Smooth muscle cell (in vitro differentiated cells): ENCODE results near the gene RTN4RL1. TPM values are rescaled to one million over a fixed set of nuclear protein-coding genes. Genes with fewer than 3 reads are reported as not detected.

ENCODE experiments used
- DNase-seq: peaks from one replicate; lab custom pipeline; 2025; ENCODE audit not compliant: unreplicated experiment; lab: John Stamatoyannopoulos, UW
- H2AFZ ChIP-seq: fragments of 200-600 bp; sonication (generic); 2 replicates; pipeline ENCODE4 v1.6.0; 2016; ENCODE audit warnings: antibody characterized with exemption, low read depth, mild to moderate bottlenecking
- H3F3A ChIP-seq: fragments of 200-600 bp; sonication (generic); 2 replicates; pipeline ENCODE4 v1.6.0; 2017; ENCODE audit warnings: antibody characterized with exemption, low read depth
- H3K27ac ChIP-seq: fragments of 200-600 bp; sonication (generic); 2 replicates; pipeline ENCODE4 v1.5.1; 2016; ENCODE audit warnings: low read depth, mild to moderate bottlenecking
- H3K27me3 ChIP-seq: fragments of 200-600 bp; sonication (generic); 2 replicates; pipeline ENCODE4 v1.6.1; 2016; ENCODE audit warnings: low read depth, mild to moderate bottlenecking
- H3K36me3 ChIP-seq: fragments of 200-600 bp; sonication (generic); 2 replicates; pipeline ENCODE4 v1.5.1; 2016; ENCODE audit warnings: low read depth
- H3K4me1 ChIP-seq: fragments of 200-600 bp; sonication (generic); 2 replicates; pipeline ENCODE4 v1.5.1; 2016; ENCODE audit warnings: low read depth
- H3K4me2 ChIP-seq: fragments of 200-600 bp; sonication (generic); 2 replicates; pipeline ENCODE4 v1.6.0; 2016; ENCODE audit warnings: mild to moderate bottlenecking
- H3K4me3 ChIP-seq: fragments of 200-600 bp; sonication (generic); 2 replicates; pipeline ENCODE4 v1.5.1; 2016; ENCODE audit warnings: mild to moderate bottlenecking
- H3K79me2 ChIP-seq: fragments of 200-600 bp; sonication (generic); 2 replicates; pipeline ENCODE4 v1.6.0; 2016; ENCODE audit warnings: low read depth, mild to moderate bottlenecking
- H3K9ac ChIP-seq: fragments of 200-600 bp; sonication (generic); 2 replicates; pipeline ENCODE4 v1.6.0; 2016; ENCODE audit warnings: low read depth
- H3K9me3 ChIP-seq: fragments of 200-600 bp; sonication (generic); replicated peaks from 2 replicates; pipeline ENCODE4 v1.5.1; 2016; ENCODE audit warnings: low read depth
- H4K20me1 ChIP-seq: fragments of 200-600 bp; sonication (generic); 2 replicates; pipeline ENCODE4 v1.6.0; 2016; ENCODE audit warnings: low read depth
- WGBS: methylation state at CpG from one replicate; pipeline ENCODE4 v1.1.7; 2016; ENCODE audit warnings: low lambda C conversion rate; 5-methylcytosine and 5-hydroxymethylcytosine counted together
- polyA plus RNA-seq: library from polyadenylated mRNA; unstranded; fragments of >200 nt; fragmentation: Nextera tagmentation; extraction: Ambion mirVana; gene quantifications from 2 replicates; pipeline ENCODE4 v1.2.1, GENCODE V29; 2016
- total RNA-seq: library from RNA; depleted of rRNA; stranded (reverse); fragments of >200 nt; gene quantifications from 2 replicates; pipeline ENCODE4 v1.2.3, GENCODE V29; 2014
- TF ChIP-seq, protein P1 (sequence below): fragments of 200-600 bp; sonication (generic); IDR thresholded peaks from 2 replicates; pipeline ENCODE4 v1.5.1; 2017; ENCODE audit warnings: borderline replicate concordance, mild to moderate bottlenecking, antibody characterized with exemption; ENCODE audit not compliant: insufficient read depth, poor library complexity, severe bottlenecking

The RTN4RL1 gene
- total and polyA plus RNA-seq, 2 experiments from 2014 or later: not detected

GRCh38 chr17:1920948-1921351 lies 104.2 kb downstream of the RTN4RL1 start:
- TF ChIP-seq, protein P1, sequence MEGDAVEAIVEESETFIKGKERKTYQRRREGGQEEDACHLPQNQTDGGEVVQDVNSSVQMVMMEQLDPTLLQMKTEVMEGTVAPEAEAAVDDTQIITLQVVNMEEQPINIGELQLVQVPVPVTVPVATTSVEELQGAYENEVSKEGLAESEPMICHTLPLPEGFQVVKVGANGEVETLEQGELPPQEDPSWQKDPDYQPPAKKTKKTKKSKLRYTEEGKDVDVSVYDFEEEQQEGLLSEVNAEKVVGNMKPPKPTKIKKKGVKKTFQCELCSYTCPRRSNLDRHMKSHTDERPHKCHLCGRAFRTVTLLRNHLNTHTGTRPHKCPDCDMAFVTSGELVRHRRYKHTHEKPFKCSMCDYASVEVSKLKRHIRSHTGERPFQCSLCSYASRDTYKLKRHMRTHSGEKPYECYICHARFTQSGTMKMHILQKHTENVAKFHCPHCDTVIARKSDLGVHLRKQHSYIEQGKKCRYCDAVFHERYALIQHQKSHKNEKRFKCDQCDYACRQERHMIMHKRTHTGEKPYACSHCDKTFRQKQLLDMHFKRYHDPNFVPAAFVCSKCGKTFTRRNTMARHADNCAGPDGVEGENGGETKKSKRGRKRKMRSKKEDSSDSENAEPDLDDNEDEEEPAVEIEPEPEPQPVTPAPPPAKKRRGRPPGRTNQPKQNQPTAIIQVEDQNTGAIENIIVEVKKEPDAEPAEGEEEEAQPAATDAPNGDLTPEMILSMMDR: no peak

DNA sequence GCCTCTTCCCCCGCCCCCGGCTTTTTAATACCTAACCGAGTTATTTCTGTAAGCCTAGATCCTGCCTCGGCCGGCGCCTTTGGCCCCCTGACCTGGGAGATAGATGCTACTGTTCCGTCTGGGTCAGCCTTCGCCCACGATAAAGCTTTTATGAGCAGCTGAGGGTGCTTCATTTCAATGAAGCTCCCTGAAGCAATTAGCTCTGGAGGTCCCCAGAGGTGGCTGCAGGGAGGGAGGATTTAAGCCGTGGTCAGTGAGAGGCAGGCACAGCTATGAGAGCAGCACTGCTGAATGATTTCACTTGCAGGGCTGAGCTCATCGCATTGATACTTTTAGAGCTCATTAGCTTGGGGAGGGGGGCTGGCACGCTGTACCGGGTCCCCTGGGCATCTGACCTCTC lies 105.9 kb downstream of the RTN4RL1 start:
- Histone ChIP-seq H3F3A (no peaks in the 10 kb centered on the region), H3K36me3 (no peaks in the 10 kb centered on the region), H3K9me3 (no peaks in the 10 kb centered on the region), H3K27me3 (peaks cover 17% of the 10 kb centered on the region), H3K79me2 (no peaks in the 10 kb centered on the region), H3K27ac (no peak overlapping the region), H4K20me1 (no peaks in the 10 kb centered on the region), H3K4me3 (no peak overlapping the region), H2AFZ (no peak overlapping the region), H3K4me2 (no peak overlapping the region), H3K9ac (no peak overlapping the region), H3K4me1 (peaks cover 5% of the 10 kb centered on the region)
- TF ChIP-seq, protein P1: no peak
- no peak for DNase-seq
- 82% methylated on average over 13 of the region's 13 CpGs for WGBS

More at GRCh38 chr17:1920948-1921351, 104.2 kb downstream of the RTN4RL1 start:
- no peak overlapping the region for H3K9ac ChIP-seq
- no peak overlapping the region for H3K27ac ChIP-seq
- H3F3A ChIP-seq: no peaks in the 10 kb centered on the region
- no peak overlapping the region for H2AFZ ChIP-seq
- no peak for DNase-seq
- H3K79me2 ChIP-seq: no peaks in the 10 kb centered on the region
- H3K27me3 ChIP-seq: peaks cover 10% of the 10 kb centered on the region
- WGBS: 93% methylated on average over 19 of the region's 19 CpGs
- H3K4me1 ChIP-seq: peaks cover 5% of the 10 kb centered on the region
- H3K4me3 ChIP-seq: no peak overlapping the region
- no peaks in the 10 kb centered on the region for H3K9me3 ChIP-seq
- H3K4me2 ChIP-seq: no peak overlapping the region
- no peaks in the 10 kb centered on the region for H3K36me3 ChIP-seq
- H4K20me1 ChIP-seq: no peaks in the 10 kb centered on the region

- Histone ChIP-seq H3K27ac (no peak overlapping the region), H3K4me1 (peaks cover 5% of the 10 kb centered on the region), H3K9ac (no peak overlapping the region), H3K36me3 (no peaks in the 10 kb centered on the region), H3K4me3 (no peak overlapping the region), H4K20me1 (no peaks in the 10 kb centered on the region), H3K27me3 (peaks cover 17% of the 10 kb centered on the region), H2AFZ (no peak overlapping the region), H3F3A (no peaks in the 10 kb centered on the region), H3K79me2 (no peaks in the 10 kb centered on the region), H3K9me3 (no peaks in the 10 kb centered on the region), H3K4me2 (no peak overlapping the region)
- WGBS: 92% methylated on average over 29 of the region's 29 CpGs
- DNase-seq: no peak
- TF ChIP-seq, protein P1: no peak
These were observed 106.6 kb downstream of the RTN4RL1 start for GRCh38 chr17:1918346-1919162.
